Subcutaneous adipose tissue (tissue), 4 donors: ENCODE data around the gene MPZ. TPM values are rescaled to one million over a fixed set of nuclear protein-coding genes. Genes with fewer than 3 reads are reported as not detected.

ENCODE experiments used
- total RNA-seq, 4 donors: library from RNA; depleted of rRNA; stranded (reverse); fragments of >200 nt; gene quantifications; one replicate each; pipeline ENCODE4 v1.1.0, GENCODE V29; 2016
- TF ChIP-seq, protein P1 (sequence below): fragments of 450-650 bp; IDR thresholded peaks from one replicate; pipeline ENCODE4 v1.5.1; 2016; ENCODE audit warnings: low read depth, mild to moderate bottlenecking, control low read depth, antibody characterized with exemption, moderate library complexity

MPZ gene
- 1 to 10 TPM; 2.4 to 7.8 (median 3.9) TPM for total RNA-seq

DNA sequence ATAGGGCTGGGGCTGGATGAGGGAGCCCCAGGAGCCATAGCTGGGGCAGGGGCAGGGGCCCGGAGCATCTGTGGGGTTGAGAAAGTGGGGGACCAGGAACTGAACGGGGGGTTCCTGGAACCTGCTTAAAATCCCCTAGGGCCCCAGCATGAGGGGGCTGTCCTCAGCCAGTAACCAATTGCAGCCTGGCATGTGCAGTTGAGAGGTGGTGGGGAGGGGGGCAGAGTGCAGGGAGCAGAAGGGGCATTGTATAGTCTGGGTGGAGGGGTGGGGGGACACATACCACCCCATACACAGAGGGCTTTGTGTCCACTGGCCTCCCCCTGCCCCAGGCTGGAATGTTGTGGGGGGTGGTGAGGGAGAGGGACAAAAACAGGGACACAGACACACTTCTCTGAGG lies at the start of gene MPZ:
TSS of gene MPZ (minus strand) at position 101 of the 400 bp plus-strand sequence. CDS start at position 38, 63 bp downstream.
- TF ChIP-seq, protein P1, sequence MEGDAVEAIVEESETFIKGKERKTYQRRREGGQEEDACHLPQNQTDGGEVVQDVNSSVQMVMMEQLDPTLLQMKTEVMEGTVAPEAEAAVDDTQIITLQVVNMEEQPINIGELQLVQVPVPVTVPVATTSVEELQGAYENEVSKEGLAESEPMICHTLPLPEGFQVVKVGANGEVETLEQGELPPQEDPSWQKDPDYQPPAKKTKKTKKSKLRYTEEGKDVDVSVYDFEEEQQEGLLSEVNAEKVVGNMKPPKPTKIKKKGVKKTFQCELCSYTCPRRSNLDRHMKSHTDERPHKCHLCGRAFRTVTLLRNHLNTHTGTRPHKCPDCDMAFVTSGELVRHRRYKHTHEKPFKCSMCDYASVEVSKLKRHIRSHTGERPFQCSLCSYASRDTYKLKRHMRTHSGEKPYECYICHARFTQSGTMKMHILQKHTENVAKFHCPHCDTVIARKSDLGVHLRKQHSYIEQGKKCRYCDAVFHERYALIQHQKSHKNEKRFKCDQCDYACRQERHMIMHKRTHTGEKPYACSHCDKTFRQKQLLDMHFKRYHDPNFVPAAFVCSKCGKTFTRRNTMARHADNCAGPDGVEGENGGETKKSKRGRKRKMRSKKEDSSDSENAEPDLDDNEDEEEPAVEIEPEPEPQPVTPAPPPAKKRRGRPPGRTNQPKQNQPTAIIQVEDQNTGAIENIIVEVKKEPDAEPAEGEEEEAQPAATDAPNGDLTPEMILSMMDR = no peak

DNA sequence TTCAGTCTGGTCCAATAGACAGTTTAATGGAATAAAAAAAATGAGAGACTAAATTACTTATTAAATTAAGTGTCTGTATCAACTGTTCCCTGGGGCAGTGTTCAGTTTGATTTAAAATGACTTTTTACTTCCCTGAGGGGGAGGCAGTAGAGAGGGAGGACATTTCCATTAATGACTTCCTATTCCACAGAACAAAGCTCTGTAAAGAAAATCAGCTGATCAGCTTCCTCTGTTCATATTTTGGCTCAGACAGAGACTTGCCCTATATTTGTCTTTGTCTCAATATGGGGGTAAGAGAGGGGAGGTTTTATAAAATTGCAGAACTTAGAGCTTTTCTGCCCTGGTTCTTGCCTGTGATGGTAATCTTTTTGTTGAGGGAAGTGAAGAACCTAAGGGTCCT lies 49.5 kb upstream of the MPZ start:
- TF ChIP-seq, protein P1 = no peak

DNA sequence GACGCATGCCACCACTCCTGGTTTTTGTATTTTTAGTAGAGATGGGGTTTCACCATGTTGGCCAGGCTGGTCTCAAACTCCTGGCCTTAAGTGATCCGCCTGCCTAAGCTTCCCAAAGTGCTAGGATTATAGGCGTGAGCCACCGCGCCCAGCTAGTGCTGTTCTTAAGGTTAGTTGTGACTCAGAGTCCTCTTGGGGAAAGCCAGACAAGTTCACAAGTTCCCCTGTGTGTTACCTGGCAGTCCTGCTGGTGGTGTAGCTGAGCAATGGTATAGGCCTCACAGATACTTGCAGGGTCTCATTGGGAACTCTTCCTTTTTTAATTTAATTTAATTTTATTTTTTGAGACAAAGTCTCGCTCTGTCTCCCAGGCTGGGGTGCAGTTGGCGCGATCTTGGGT lies 47.3 kb upstream of the MPZ start:
- TF ChIP-seq, protein P1 = no peak

DNA sequence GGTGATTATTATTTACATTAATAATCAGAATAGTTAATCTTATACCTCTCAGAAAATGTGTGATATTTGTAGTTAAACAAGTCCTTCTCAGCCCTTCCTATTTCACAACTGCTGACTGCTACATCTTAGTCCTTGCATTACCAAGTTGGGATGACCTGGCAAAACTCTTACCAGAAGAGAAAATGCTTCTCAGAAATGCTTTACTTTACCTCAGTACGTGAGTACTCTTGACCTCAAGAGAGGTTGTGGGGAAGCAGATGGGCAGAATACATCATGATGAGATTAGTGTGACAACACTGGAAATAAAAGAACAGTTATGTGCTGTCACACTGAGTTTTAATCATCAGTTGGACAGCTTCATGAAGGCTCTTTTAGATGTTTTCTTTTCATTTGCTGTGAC lies 41.7 kb upstream of the MPZ start:
- TF ChIP-seq, protein P1 = no peak

DNA sequence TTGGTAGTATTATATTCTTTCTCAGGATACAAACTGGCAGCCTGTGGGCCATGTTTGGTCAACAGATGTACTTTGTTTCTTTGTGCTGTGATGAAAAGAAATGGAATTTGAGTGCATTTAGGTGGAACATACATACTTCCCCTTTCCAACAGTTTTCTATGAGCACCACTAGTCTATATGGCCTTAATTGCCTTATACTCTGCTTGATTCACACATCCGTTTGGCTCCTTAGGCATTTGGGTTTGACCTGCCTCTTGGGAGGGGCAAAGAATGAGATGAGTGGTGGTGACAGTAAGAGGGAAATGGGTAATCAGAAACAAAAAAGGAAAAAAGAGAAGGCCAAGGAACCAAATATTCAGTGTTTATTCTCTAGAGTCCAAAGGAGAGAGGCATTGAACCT lies 40.9 kb upstream of the MPZ start:
- TF ChIP-seq, protein P1 = no peak

DNA sequence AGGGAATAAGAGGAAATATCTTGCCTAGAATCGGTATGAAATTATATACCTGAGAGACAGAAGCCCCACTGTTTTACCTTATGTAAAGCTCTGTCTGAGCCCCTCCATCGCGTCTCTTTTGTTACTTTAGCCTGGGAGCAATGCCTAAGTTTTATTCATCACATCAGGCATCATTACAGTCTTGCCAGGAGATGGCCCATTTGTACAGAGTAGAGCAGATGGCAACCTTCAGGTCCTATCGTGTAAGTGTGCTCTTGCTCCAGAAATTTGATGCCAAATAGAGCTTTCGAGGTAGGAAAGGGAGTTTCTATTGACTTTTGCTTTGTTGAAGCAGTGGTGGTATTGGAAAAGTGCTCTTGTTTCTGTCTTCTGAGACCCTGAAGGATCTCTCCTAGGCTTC lies 33.1 kb upstream of the MPZ start:
- TF ChIP-seq, protein P1 = no peak

DNA sequence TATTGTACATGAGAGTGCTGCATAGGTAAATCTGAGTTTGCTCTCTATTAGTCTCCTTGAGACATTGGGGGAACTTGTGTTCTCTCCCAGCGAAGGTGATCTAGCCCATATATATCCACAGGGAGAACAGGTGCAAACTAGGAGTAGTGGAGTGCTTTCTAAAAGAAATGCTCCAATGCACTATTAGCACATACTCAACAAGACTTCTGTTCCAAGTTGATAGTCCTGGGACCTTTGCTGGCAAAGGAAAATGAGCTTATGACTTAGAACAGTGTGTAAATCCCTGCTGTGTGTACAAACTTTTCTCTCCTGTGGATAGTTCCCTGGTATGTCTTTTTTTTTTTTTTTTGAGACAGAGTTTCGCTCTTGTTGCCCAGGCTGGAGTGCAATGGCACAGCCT lies 32.4 kb upstream of the MPZ start:
- TF ChIP-seq, protein P1 = no peak
